ENCODE results near the gene KSR1. TPM values are rescaled to one million over a fixed set of nuclear protein-coding genes. Genes with fewer than 3 reads are reported as not detected.

Gene KSR1
- total and polyA plus RNA-seq, 10 of the 15 experiments (the other 5 are each of a cell fraction or from before 2014, with no cell fraction given) = 0.97 to 66.6 (median 22.9) TPM

GRCh38 chr17:27429666-27430382 is 26.4 kb upstream of the KSR1 start:
- ChIA-PET SMC1A (ENCODE audit: uncharacterized antibody, unreplicated experiment) (no interaction called here), RAD21 (ENCODE audit: unreplicated experiment) (no interaction called here), POLR2A (no interaction called here), CTCF (no interaction called here)
- Histone ChIP-seq H3K27me3 (replicated peaks in 1 of 2; ENCODE audit: control insufficient read depth in 2 of 2, insufficient read depth in 2 of 2, low read length in 1 of 2) (no peaks in the 10 kb centered on the region), H3K9me3 (replicated peaks; ENCODE audit: control insufficient read depth, insufficient read depth, low read length) (no peaks in the 10 kb centered on the region), H3K4me3 (no peak overlapping the region), H3K9ac (ENCODE audit: control insufficient read depth, insufficient read depth, low read length) (no peak overlapping the region), H2AFZ (ENCODE audit: control insufficient read depth, low read depth, low read length) (no peak overlapping the region), H3K4me2 (ENCODE audit: control insufficient read depth, insufficient read depth) (no peak overlapping the region), H3K36me3 (ENCODE audit: control insufficient read depth in 2 of 2, insufficient read depth in 2 of 2, low read length in 1 of 2) (no peaks in the 10 kb centered on the region), H3K79me2 (ENCODE audit: control insufficient read depth, insufficient read depth, low read length) (no peaks in the 10 kb centered on the region), H3K4me1 (ENCODE audit: control insufficient read depth, insufficient read depth, low read length) (no peaks in the 10 kb centered on the region), H3K27ac (ENCODE audit: control insufficient read depth, insufficient read depth) (no peak overlapping the region), H4K20me1 (ENCODE audit: control insufficient read depth, insufficient read depth) (no peaks in the 10 kb centered on the region)
- 47% methylated on average over 20 of the region's 21 CpGs for WGBS (ENCODE audit: insufficient coverage, insufficient replicate concordance, low lambda C conversion rate, missing lambda C conversion rate)
- BruUV-seq (replicated peaks) = no TSS peak
- in situ Hi-C loops (cut with MboI) (no loop called here), intact Hi-C loops (cut with micrococcal nuclease; ENCODE audit: unreplicated experiment) (no loop called here)
- no peak for ATAC-seq
- FAIRE-seq = no peak
- no peak for DNase-seq (ENCODE audit: low read depth, low spot score)
- TF ChIP-seq CHD2 (IDR thresholded peaks at IDR 0.05; ENCODE audit: borderline replicate concordance, low read depth, low read length) (no peak), CTCF (IDR thresholded peaks at IDR 0.05 in 2 of 3, conservative IDR thresholded peaks at IDR 0.05 in 1 of 3; ENCODE audit: control insufficient read depth in 2 of 3, extremely low read depth in 1 of 3, insufficient read depth in 1 of 3, low read depth in 3 of 3, low read length in 3 of 3) (no peak), MEF2A (IDR thresholded peaks at IDR 0.05; ENCODE audit: insufficient read depth, low read depth, low read length) (no peak), MYC (IDR thresholded peaks at IDR 0.05; ENCODE audit: insufficient read depth, insufficient read length, insufficient replicate concordance, low read length, severe bottlenecking) (no peak), LARP7 (IDR thresholded peaks at IDR 0.05) (no peak), ZBTB40 (IDR thresholded peaks at IDR 0.05; ENCODE audit: borderline replicate concordance) (no peak), FOXM1 (IDR thresholded peaks at IDR 0.05; ENCODE audit: low read depth, low read length) (no peak), EP300 (IDR thresholded peaks at IDR 0.05; ENCODE audit: borderline replicate concordance in 1 of 2, control insufficient read depth in 1 of 2, low read depth in 2 of 2, low read length in 2 of 2) (no peak), ETV6 (conservative IDR thresholded peaks at IDR 0.05 in 1 of 2, IDR thresholded peaks at IDR 0.05 in 1 of 2; ENCODE audit: borderline replicate concordance in 1 of 2, low read depth in 1 of 2) (no peak), POU2F2 (IDR thresholded peaks at IDR 0.05; ENCODE audit: borderline replicate concordance, low read depth, low read length) (no peak), BCL11A (IDR thresholded peaks at IDR 0.05; ENCODE audit: low read depth, low read length) (no peak), PBX3 (IDR thresholded peaks at IDR 0.05; ENCODE audit: insufficient replicate concordance, low read depth, low read length) (no peak), ZNF622 (IDR thresholded peaks at IDR 0.05) (no peak), MEF2B (IDR thresholded peaks at IDR 0.05; ENCODE audit: partially characterized antibody, poor library complexity, severe bottlenecking) (no peak), CBX3 (IDR thresholded peaks at IDR 0.05; ENCODE audit: borderline replicate concordance, low read depth) (no peak), HDAC2 (IDR thresholded peaks at IDR 0.05) (no peak)

Data from GM12878 (cell line).